ENCODE measurements around the gene CXCL12.

The CXCL12 gene

GRCh38 chr10:44387853-44388251 is 3.0 kb upstream of the CXCL12 start:
- in situ Hi-C loops (cut with MboI; ENCODE audit: low sequenced_read_pairs): loop anchor here (25.0 kb wide), 1 partner anchor 474 kb away; no protein-coding TSS in a partner anchor

- in situ Hi-C loops (cut with MboI; ENCODE audit: low sequenced_read_pairs): loop anchor here (25.0 kb wide), 1 partner anchor 476 kb away; no protein-coding TSS in a partner anchor
Measured at GRCh38 chr10:44386546-44387052, 1.7 kb upstream of the CXCL12 start.

DNA sequence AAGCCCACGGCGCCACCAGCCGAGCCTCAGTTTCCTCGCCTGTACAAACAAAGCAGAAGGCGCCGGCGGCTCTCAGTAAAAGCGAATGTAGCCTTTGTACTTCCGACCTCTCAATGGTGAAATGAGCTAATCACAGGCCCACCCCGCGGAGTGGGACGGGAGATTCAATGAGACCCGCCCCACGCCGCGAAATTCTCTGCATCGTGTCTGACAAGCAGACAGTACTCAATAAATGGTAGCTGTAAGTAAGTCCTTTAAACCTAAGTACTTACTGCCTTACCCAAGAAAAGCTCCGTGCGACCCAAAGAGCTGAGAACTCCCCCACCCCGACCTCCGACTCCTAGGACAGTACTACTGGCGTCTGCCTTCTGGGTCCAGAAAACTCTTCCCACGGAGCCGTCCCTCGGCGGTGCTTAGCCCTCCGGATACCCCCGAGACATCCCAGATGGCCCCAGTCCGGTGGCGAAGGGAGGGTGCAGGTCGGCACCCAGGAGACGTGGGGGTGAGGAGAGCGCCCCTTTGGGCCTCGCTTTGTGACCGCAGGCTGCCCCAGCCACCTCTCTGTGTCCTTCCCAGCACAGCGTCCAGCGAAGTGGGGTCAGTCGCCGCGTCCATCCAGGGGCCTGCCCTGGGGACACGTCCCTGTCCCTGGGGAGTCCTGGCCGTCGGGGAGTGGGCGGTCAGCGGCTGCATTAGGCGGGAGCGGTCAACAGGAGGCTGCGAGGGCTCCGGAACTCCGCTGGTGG is 972 bp upstream of the CXCL12 start:
- in situ Hi-C loops (cut with MboI; ENCODE audit: low sequenced_read_pairs): loop anchor here (25.0 kb wide), 1 partner anchor 476 kb away; no protein-coding TSS in a partner anchor

GRCh38 chr10:44384601-44385025 is 284 bp downstream of the CXCL12 start:
- in situ Hi-C loops (cut with MboI; ENCODE audit: low sequenced_read_pairs): loop anchor here (25.0 kb wide), 1 partner anchor 478 kb away; no protein-coding TSS in a partner anchor

GRCh38 chr10:44383749-44384600 is 922 bp downstream of the CXCL12 start:
- in situ Hi-C loops (cut with MboI; ENCODE audit: low sequenced_read_pairs): loop anchor here (25.0 kb wide), 1 partner anchor 478 kb away; no protein-coding TSS in a partner anchor

- in situ Hi-C loops (cut with MboI; ENCODE audit: low sequenced_read_pairs): loop anchor here (25.0 kb wide), 1 partner anchor 479 kb away; no protein-coding TSS in a partner anchor
Measured at GRCh38 chr10:44382981-44383748, 1.7 kb downstream of the CXCL12 start.

DNA sequence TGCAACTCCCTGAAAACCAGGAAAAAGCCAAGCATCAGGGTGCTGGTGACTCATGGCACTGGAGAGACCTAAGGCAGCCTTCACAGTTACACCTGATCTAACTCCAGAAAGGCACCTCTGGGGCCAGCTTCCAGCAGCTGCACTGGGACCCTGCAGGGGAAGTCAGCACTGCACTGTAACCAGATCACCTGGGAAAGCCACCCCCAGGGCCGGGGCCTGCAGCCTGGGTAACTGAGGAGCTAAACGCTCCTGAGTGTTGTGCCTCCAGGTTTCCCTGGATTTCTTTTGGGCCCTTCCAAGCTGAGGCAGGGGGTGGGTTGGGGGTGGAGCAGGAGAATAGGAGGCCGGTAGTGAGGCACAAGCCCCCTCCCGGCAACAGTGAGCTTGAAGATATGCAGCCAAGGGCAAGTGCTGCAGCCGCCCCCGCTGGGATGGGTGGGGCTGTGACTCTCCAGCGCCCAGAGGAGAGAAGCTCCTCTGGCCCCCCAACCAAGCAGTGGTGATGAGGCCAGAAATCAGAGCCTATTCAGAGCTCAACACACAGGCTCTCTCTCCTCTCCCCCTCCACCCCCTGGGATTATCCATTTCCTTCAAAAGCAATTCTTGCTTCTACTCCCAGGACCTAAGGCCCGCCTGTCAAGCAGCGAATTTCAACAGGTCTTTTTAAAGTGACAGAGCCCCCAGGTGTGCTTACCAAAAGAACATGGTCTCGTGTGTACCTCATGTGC is 2.6 kb downstream of the CXCL12 start:
- in situ Hi-C loops (cut with MboI; ENCODE audit: low sequenced_read_pairs): loop anchor here (25.0 kb wide), 1 partner anchor 480 kb away; no protein-coding TSS in a partner anchor

DNA sequence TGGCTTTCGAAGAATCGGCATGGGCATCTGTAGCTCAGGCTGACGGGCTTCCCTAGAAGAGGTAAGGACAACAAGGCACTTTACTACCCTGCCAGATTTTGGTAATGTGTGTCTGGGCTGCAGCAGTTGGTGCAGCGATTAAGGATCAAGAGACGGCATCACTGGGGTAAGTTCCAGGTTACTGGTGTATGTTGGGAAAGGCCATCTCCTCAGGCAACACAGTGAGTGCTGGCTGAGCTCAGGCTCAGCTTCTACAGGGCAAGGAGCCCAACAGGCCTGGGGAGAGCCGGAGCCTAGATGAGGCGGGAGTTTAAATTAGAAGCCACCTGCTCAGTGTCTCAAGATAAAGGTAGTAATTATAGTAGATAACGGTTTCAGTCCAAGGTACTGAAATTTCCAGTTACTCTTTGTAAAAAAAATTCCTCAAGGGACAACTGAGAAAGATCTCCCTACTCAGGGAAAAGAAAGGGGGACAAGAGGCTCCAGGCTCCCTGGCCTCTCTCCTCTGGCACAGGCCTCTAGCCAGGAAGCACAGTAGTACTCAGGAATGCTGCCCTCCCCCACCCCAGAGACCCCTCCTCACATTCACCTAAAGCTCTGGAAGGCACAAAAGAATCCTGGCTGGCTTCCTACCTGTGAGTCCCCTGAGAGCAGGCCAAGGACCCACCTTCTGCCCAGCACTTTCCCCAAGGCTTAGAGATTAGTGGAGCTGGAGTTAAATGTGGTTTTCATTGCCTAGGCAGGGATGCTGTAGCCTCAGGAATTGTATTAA is 3.9 kb downstream of the CXCL12 start:
- in situ Hi-C loops (cut with MboI; ENCODE audit: low sequenced_read_pairs): loop anchor here (25.0 kb wide), 1 partner anchor 481 kb away; no protein-coding TSS in a partner anchor

DNA sequence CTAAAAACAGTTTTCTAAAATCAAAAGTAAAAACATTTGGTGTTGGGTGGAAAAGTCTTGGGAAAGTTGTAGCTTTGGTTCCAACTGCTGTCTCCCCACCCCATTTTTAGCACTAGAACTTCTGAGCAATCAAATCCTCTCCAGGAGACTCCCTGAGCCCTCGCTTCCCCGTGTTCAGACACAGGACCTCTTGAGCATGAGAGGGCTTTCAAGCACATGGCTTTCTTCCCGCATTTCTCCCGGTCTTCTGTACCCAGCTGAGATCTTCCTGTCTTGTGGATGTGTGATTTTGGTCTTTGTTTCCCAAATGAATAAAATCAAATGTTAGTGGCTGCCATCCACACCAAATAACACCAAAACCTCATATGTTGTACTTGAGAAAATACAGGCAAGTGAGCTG is 5.0 kb downstream of the CXCL12 start:
- in situ Hi-C loops (cut with MboI; ENCODE audit: low sequenced_read_pairs): loop anchor here (25.0 kb wide), 1 partner anchor 482 kb away; no protein-coding TSS in a partner anchor

DNA sequence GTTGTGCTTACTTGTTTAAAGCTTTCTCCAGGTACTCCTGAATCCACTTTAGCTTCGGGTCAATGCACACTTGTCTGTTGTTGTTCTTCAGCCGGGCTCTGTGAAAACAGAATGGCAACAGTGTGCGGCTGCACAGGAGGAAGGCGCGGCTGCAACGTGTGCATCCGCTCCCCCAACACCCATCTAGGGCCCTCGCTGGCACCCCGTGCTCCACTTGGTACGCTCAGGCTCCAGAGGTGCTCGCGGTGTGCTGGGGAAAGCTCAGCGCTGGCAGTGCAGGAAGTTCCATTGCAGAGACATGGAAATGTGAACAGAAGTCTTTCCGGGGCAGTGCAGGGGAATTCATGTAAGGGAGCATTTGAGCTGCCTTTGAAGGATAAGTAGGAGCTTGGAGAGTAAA is 6.3 kb downstream of the CXCL12 start:
- in situ Hi-C loops (cut with MboI; ENCODE audit: low sequenced_read_pairs): loop anchor here (25.0 kb wide), 1 partner anchor 484 kb away; no protein-coding TSS in a partner anchor

- in situ Hi-C loops (cut with MboI; ENCODE audit: low sequenced_read_pairs): loop anchor here (25.0 kb wide), 1 partner anchor 485 kb away; no protein-coding TSS in a partner anchor
Measured at GRCh38 chr10:44377651-44378310, 7.1 kb downstream of the CXCL12 start.

- in situ Hi-C loops (cut with MboI; ENCODE audit: low sequenced_read_pairs): loop anchor here (25.0 kb wide), 1 partner anchor 486 kb away; no protein-coding TSS in a partner anchor
Measured at GRCh38 chr10:44376472-44377099, 8.3 kb downstream of the CXCL12 start.

DNA sequence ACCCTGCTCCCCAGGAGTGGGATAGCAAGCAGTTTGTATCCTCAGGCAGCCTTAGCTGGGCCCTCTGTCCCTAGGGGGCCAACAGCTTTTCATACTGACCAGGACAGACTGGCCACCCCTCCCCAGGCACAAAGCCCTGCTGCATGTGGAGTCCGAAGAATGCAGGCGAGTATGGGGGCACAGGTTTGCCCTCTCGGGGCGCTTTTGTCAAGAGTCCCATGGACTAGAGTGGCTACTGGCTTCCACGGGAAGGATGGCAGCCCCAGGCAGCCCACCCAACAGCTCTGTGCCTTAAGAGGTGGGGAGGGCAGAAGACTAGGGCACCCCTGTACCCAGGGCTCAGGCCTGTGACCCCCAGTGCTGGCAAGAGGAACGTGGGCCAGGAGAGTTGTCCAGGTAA is 10.7 kb downstream of the CXCL12 start:
- in situ Hi-C loops (cut with MboI; ENCODE audit: low sequenced_read_pairs): no loop called here

GRCh38 chr10:44373341-44373995 is 11.4 kb downstream of the CXCL12 start:
- in situ Hi-C loops (cut with MboI; ENCODE audit: low sequenced_read_pairs): no loop called here

- in situ Hi-C loops (cut with MboI; ENCODE audit: low sequenced_read_pairs): no loop called here
Measured at GRCh38 chr10:44372181-44372580, 12.7 kb downstream of the CXCL12 start.

GRCh38 chr10:44370731-44371248 is 14.1 kb downstream of the CXCL12 start:
- in situ Hi-C loops (cut with MboI; ENCODE audit: low sequenced_read_pairs): no loop called here

DNA sequence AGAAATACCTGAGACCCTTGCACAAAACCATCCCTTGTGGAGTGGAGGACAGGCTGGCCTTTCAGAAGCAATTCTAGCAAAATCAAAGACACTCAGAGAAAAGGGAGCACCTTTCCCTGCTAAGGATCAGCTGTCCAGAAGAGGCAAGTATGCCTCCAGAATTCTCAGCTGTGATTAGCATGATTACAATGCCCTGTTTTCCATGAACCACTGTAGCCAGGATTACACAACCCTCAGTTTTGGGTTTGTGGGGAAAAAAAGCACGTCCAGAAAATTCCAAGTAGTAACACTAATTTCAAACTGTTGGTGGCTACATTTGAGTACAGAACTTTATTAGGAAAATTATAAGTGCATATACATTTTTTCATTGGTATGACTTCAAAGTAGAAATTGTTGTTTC is 15.0 kb downstream of the CXCL12 start:
- in situ Hi-C loops (cut with MboI; ENCODE audit: low sequenced_read_pairs): no loop called here

All from HL-60/S4 treated with phorbol 12-myristate 13-acetate at 8.2 ng/mL for 4 days and 3 days (cell line).